ENCODE measurements around the gene MICAL1. TPM values are rescaled to one million over a fixed set of nuclear protein-coding genes. Genes with fewer than 3 reads are reported as not detected.
A peak's percentile ranks its signal among the peaks of the same experiment; 100 is the strongest.

MICAL1 gene, protein sequence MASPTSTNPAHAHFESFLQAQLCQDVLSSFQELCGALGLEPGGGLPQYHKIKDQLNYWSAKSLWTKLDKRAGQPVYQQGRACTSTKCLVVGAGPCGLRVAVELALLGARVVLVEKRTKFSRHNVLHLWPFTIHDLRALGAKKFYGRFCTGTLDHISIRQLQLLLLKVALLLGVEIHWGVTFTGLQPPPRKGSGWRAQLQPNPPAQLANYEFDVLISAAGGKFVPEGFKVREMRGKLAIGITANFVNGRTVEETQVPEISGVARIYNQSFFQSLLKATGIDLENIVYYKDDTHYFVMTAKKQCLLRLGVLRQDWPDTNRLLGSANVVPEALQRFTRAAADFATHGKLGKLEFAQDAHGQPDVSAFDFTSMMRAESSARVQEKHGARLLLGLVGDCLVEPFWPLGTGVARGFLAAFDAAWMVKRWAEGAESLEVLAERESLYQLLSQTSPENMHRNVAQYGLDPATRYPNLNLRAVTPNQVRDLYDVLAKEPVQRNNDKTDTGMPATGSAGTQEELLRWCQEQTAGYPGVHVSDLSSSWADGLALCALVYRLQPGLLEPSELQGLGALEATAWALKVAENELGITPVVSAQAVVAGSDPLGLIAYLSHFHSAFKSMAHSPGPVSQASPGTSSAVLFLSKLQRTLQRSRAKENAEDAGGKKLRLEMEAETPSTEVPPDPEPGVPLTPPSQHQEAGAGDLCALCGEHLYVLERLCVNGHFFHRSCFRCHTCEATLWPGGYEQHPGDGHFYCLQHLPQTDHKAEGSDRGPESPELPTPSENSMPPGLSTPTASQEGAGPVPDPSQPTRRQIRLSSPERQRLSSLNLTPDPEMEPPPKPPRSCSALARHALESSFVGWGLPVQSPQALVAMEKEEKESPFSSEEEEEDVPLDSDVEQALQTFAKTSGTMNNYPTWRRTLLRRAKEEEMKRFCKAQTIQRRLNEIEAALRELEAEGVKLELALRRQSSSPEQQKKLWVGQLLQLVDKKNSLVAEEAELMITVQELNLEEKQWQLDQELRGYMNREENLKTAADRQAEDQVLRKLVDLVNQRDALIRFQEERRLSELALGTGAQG
- 2.4 TPM for total RNA-seq

DNA sequence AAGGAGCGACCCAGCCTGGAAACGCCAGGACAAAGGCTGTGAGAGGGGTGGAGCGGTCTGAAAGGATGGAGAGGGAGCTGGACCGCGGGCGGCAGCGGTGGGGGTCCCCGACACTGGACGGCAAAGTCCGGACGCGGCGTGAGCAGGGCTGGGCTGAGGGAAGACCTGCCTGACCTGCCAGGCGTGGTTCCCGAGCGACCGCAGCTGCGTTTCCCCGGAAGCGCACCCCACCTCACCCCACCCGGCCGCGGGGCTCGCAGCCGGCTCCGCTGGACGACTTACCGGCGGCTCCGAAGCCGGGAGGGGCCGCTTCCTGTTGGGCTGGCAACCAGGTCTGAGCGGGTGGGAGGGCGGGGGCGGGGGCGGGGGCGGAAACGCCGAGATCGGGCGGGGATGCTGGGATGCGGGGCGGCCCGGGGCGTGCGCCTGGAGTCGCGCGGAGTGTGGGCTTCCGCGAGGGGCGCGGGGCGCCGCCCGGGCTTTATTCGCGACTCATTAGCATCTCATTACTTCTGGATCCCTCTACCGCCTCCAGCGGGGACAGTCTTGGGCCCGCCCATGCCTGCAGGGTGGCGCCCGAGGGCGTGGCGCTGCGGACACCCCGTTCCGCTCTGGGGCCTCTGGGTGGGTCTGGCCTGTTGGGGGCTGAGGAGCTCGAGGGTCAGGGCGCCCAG, at the start of gene MICAL1:
TSS of gene MICAL1 (minus strand) at position 336 of the 674 bp plus-strand sequence. CDS start 1,576 bp downstream, outside the sequence.
- DNase-seq (ENCODE audit: low spot score) = peak; percentile 62
- peak; percentile 55 for ATAC-seq

DNA sequence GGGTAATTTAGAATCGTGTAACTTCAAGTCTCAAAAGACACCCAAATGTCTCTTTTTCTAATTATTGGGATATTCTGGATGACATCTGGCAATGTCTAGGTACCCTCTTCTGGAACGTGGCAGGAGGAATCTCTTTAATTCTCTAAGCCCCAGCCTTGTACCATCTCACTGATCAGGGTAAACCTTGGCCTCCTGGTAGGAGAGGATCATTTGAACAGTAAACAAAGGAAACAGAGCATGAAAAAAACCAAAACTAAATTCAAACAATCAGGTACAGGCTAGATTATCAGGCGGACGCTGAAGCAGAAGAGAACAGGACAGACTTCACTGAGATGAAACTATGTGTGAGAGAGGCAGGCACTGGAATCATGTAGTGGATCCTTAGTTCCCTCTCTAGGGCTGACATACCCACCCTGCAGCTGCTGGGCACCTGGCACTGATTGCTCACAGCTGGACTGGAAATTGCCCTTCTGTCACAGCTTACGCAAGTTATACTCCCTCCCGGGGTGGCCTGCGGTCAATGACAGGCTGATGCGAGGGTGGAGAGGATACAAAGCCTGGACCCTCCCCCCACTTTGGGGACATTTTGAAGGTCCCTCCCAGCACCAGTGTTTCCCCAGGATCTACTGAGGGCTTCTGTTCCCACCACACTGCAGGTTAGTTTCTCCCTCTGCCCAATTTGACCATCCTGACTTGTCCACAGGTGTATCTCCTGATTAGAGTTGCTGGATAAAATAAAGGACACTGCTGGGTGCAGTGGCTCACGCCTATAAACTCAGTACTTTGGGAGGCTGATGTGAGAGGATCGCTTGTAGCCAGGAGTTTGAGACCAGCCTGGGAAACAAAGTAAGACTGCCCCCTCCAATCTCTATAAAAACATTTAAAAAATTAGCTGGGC, 48.0 kb upstream of the MICAL1 start:
- ATAC-seq = peak; percentile 99
- DNase-seq (ENCODE audit: low spot score) = peak; percentile 78

DNA sequence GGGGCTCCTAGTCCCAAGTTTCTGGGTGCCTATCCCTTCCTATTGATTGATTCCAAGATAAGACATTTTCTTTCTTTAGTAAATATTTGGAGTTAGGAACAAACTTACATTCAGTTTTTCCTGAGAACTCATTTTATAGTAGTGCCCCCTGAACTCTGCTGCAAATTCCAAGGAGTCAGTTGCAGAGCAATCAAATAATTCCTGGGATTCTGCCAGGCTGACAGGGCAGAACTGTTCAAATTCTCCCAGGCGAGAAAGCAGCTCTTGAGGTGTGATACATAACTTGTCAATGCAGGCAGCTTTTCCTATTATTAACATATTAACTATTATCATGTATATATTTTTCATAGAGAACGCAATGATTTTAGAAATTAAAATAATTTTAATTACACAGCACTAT, 43.4 kb upstream of the MICAL1 start:
- no peak for DNase-seq (ENCODE audit: low spot score)
- ATAC-seq = no peak

DNA sequence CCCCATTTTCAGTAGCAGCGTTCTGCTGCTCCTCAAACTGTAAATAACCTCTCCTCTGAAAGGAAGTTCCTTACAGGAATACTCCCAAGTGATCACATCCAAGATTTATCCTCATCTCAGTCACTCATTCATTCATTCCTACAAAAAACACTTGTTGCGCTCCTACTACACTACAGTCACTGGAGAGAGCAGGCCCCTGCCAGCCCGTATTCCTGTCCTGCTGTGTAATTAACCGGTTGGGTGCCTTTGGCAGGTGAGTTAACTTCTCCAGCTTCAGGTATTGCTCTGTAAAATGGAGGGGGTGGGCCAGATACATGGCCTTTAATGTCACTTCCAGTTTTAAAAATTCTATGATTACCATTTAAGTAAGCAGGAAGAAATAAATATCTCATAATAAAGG, 42.5 kb upstream of the MICAL1 start:
- DNase-seq (ENCODE audit: low spot score) (no peak), ATAC-seq (no peak)

DNA sequence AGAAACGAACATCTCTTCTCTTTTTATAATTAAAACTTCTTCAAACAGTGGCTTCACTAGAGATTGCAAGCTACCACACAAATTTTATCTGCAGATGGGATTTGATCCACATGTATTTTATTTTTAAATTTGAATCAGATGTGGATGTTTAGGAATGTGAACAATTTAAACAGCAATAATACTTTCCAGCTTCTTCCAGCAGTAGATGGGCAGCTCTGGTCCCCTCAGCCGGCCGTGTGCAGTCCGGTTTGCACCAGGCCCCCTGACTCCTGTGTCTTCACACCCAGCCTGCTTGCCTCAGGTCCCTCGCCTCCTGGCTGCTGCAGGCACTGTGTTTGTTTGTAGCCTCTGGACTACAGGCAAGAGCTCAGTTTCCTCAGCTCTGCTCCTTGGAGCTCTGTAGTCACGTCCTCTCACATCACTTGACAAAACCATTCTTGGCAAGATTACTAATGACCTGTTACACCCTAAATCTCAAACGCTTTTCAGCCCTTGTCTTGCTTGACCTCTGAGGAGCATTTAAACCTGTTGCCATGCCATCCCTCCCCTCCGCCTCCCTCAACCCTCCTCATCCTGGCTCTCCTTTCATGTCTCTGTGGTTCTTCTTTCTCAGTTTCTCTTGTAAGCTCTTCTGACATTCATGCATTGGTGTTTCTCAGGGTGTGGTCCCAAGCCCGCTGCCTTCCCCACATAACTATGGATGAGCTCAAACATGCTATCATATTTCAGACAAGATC, 40.6 kb upstream of the MICAL1 start:
- DNase-seq (ENCODE audit: low spot score) = no peak
- no peak for ATAC-seq

DNA sequence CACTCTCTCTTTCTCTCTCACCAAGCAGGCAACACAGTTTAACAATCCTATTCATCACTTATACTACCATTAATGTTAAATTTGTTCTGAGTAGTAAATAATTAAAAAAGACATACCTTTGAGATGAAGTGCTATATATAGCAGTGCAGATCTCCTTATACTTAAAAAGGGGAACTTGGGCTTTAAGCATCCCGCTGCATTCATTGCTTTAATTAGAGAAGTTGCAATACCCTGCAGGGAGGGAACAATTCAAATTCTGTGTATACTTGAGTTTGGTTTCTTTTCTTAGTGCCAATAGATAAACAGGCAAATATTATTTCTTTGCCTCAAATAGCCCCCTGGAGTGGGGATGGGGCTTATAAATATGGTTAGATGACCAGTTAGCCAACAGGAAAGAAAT, 38.3 kb upstream of the MICAL1 start:
- ATAC-seq (no peak), DNase-seq (ENCODE audit: low spot score) (no peak)

DNA sequence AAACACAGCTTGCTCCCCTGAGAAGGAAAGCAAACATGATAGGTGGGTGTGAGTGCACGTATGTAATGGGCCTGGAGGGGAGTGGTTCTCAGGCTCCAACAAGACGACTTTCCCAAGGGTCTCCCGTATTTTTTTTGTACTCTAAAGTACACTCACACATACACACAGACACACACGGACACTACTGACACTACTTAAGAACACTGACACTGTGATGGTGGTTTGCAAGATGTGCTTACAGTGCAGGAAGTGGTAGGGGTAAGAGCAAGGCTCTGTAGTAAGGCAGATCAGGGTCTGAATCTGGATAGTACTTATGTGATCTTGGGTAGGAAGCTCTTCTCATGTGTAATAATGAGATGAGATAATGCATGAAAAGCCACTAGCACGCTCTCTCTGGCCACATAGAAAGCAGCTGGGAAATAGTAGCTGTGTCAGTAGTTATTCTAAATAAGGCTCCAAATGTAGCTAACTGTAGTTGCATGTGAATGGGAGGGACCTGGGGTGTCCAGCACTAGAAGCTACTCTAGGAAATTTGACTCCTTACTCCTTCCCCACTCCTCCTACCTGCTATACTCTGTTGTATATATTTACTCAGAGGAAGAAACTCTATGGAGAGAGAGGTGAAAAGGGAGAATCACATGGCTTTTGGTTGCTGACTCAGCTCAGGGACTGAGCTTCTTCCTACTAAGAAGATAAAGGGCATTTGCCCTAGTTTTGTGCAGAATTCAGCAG, 35.8 kb upstream of the MICAL1 start:
- ATAC-seq (no peak), DNase-seq (ENCODE audit: low spot score) (no peak)

DNA sequence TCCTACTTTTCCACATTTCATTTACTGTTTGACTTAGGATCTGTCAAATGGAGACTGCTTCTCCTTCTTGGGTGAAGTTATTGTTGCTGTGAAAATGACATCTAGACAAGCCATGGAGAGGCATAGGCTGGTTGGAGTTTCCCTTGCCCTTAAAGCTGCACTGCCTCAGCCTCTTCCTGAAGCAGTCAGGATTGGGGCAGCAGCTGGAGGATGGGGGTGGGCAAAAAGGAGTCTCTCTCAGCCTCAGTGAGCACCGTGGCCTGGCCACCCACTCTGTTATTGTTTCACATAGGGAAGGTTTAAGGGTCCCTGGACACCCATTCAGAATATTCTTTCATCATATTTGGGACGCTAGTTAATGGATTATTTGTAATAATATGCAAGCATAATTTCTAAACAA, 35.1 kb upstream of the MICAL1 start:
- DNase-seq (ENCODE audit: low spot score) (no peak), ATAC-seq (no peak)

DNA sequence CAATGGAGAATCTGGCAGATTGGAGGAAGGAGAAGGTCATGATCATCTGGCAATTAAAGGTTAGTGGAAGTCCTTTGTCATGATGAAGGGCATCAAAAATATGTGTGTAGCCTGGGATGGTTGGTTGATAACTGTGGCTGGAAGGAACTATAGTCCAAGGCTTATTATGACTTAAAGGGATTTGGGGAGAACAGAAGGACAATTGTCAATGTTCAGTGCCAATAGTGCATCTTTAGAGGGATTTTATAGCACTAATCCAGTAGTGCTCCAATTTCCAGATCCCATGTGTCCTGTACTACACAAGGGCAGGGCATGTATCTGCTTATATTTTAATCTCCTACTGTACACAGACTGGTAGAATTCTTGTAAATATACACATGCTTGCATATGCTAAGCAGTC, 32.4 kb upstream of the MICAL1 start:
- ATAC-seq (no peak), DNase-seq (ENCODE audit: low spot score) (no peak)

DNA sequence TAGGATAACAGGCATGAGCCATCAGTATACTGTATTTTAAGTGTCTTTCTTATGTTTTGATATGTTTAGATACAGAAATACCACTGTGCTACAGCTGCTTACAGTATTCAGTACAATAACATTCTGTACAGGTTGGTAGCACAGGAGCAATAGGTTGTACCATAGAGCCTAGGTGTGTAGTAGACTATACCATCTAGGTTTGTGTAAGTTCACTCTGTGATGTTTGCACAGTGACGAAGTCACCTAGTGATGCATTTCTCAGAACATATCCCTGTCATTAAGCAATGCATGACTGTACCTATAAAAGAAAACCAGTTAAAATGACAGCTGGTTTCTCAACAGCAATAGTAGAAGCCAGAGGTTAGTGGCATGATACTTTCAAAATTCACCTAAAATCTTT, 30.5 kb upstream of the MICAL1 start:
- no peak for ATAC-seq
- DNase-seq (ENCODE audit: low spot score) = no peak

DNA sequence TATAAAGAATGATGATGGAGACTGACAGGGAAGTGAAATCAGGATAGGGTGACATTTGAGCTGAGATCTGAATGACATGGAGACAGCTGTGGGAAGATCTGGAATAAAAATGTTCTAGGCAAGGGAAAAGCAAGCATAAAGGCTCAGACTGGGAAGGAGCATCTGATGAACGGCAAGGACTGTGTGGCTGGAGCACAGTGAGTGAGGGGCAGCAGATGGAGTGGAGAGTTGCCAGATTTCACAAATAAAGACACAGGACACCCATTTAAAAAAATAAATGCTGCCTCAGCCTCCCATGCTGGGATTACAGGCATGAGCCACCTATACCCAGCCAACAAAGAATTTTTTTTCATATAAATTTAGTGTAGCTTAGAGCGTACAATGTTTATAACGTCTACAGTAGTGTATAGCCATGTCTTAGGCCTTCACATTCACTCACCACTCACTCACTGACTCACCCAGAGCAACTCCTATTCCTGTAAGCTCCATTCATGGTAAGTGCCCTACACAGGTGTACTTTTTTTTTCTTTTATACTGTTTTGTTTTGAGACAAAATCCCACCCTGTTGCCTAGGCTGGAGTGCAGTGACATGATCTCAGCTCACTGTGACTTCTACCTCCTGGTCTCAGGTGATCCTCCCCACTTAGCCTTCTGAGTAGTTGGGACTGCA, 29.8 kb upstream of the MICAL1 start:
- no peak for ATAC-seq

DNA sequence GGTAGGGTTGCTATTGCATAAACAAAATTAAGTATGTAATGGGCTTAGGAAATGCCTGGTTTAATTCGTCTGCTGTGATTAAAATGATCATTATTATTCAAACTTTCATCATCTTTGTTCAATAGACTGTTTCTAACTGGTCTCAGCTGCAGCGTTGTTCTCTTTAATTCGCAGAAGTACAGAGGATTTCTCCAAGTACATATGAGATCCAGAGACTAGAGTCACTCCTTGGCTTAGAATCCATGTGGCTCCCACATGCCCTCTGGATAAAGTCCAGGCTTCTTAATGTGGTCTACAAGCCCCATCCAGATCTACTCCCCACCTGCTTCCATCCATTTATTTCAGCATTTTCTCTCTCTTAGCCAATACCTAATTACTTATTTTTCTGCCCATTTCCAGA, 28.6 kb upstream of the MICAL1 start:
- ATAC-seq = no peak
- DNase-seq (ENCODE audit: low spot score) = no peak

More for the DNA sequence above, 29.8 kb upstream of the MICAL1 start:
- no peak for DNase-seq (ENCODE audit: low spot score)

DNA sequence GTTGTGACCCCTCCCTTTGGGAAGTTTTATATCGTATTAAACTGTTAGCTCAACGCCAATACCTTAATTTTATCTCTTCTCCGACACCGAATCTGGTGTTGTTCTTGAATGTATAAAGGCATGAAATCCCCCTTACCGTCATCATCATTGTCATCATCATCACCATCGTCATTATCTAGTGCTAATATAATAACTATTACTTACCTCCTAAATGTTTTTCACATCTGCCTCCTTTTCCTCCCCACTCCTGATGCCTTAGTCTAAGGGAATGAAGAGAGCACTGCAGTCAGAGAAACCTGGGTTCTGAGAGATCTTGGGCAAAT, 28.1 kb upstream of the MICAL1 start:
- no peak for ATAC-seq
- DNase-seq (ENCODE audit: low spot score) = no peak

DNA sequence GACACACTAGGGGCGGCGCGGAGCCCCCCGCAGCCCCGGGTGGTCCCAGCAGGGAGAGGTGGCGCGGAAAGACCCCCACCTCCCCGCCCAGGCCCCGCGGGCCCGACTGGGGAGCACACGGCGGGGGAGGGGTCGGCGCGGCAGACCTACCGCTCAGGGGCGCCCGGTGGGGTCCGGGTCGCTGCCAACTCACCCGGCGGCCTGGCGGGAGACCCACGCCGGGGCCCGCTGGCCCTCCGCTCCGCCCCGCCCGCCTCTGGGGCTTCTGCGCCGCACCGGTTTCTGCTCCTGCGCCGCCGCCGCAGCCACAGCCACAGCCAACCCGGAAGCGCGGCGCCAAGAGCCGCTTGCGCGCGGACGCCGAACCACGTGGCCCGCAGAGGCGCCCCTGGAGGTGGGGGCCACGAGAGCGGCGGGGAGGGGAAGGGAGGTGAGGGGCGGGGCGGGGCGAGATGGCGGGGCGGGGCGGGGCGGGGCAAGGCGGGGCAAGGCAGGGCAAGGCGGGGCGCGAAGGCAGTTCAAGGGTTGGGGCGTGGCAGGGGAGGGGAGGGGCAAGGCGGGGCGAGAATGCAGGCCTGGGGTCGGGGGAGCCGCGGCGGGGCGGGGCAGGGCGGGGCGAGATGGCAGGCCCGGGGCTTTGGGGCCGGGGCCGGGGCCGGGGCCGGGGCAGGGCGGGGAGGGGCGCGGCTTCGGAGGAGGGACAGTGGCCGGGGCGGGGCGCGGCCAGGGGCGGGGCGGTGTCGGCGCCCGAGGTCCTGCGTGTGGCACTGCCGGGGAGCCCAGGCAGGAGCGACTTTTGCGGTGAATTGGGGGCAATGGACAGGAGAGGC, 27.5 kb upstream of the MICAL1 start, which contains the start of gene ZBTB24:
TSS of gene ZBTB24 (minus strand) at position 315 of the 830 bp plus-strand sequence. CDS start 1,193 bp downstream, outside the sequence.
- ATAC-seq = peak; percentile 95
- peak; percentile 93 for DNase-seq (ENCODE audit: low spot score)

DNA sequence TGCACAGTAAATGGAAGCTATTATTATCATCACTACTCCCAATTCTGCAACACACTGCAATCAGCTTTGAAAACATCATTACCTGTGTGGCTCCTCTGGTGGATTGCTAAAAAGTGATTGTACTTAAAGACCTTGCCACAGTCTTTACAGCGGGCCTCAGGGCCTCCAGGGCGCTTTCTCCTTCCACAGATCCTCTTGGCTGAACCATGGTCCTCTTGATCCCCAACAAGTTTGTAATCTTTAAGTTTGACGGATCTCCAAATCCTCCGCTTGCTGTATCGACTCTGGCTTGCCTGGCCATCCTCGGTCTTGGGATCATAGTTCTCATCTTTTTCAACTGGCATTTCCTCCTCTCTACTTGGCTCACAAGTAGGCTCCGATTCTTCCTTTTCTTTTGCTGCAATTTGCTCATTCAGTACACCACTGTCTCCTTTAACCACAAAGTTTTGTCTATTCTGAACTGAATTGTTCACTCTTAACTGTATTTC, 25.5 kb upstream of the MICAL1 start:
- no peak for ATAC-seq
- no peak for DNase-seq (ENCODE audit: low spot score)

DNA sequence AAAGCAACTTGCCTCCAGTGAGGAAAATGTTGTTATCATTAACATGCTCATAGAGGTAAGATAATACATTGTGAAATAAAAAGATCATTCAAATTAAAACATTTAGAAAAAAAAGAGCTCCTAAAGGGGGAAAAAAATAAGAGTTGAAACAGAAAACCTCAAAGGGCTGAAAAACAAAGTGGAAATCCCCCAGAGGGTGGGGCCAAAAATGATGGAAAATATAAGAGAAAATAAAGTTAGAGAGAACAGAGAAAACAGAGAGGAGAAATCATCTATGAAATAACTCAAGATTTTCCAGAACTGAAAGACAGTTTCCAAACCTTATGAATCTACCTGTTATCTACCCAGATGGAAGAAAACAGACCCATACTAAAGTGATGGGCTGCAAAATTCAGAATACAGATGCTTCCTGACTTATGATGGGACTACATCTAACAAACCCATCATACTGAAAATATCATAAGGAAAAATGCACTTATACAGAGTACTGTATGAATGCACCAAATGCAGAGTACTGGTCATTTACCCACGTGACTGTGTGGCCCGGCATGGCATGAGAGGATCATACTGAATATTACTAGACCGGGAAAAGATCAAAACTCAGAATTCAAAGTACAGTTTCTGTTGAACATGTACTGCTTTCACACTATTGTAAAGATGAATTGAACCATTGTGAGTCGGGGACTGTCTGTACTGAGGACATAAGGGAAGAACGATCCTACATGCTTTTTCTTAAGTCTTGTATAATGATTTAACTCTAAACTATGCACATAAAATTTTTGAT, 23.5 kb upstream of the MICAL1 start:
- ATAC-seq (no peak), DNase-seq (ENCODE audit: low spot score) (no peak)
